GM21515 (cell line): ENCODE results near the gene SLF2.
A peak's percentile ranks its signal among the peaks of the same experiment; 100 is the strongest.

Experiments used
- ATAC-seq: cut with Tn5 transposase; IDR thresholded peaks from one replicate; pipeline ENCODE4 v1.9.1; 2021; ENCODE audit not compliant: unreplicated experiment

The SLF2 gene

GRCh38 chr10:100980311-100980710 is 67.5 kb downstream of the SLF2 start:
- no peak for ATAC-seq

GRCh38 chr10:100980711-100981110 is 67.9 kb downstream of the SLF2 start:
- ATAC-seq = no peak

DNA sequence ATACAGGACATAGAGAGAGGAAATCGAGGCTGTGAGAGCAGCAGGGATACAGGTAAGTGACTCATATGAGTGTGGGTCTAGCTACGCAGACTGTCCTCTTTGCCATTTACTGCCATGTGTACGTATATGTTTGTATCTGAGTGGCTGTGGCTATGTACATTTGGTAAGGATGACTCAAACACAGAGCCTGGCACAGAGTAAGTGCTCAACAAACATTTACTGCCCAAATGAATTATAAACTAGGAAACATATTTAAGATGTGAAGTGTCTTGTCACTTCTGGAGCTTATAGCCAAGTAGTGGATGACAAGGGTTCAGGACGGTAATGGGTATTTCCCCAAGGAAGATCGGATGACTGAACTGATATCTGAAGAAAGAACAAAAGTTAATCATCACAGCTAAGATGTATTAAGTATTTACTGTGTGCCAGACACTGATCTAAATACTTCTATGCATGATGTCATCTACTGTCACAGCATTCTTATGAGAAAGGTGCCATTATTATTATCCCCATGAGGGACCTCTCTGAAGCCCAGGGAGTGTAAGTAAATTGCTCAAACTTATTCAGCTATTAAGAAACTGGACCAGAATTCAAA is 68.5 kb downstream of the SLF2 start:
- ATAC-seq = no peak

- ATAC-seq = no peak
These were observed 70.4 kb downstream of the SLF2 start for GRCh38 chr10:100982916-100983830.

DNA sequence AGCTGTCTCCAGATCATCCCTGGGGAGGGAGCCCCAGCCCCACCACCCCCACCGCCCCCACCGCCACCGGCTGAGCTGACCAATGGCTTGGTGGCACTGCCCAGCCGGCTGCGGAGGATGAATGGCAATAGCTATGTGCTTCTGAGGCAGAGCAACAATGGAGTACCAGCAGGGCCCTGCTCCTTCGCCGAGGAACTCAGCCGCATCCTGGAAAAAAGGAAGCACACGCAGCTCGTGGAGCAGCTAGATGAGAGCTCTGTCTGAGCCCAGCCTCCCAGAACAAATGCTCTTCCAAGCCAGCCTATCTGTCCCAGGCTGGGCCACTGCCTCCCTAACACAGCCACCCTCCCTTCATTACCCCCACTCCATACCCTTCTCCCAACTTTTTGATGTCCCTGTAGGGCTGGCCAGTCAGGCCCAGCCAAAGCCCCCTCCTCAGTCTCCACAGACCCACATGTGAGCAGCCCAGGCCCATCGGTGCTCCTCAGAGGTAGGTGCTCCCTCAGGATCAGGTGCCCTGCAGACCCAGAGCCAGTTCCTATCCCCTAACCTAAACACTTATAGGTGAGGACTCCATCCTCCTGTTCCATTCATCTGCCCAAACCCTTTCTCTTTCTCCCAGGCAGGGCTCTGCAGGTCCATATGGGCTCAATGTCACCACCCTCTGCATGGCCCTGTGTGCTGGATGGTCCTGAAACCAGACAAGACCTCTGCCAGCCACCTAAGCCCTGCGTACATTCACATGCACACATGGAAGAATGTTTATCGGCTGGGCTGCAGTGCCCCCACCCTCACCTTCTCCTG is 71.3 kb downstream of the SLF2 start:
- ATAC-seq = no peak

- no peak for ATAC-seq
These were observed 72.0 kb downstream of the SLF2 start for GRCh38 chr10:100984672-100985177.

DNA sequence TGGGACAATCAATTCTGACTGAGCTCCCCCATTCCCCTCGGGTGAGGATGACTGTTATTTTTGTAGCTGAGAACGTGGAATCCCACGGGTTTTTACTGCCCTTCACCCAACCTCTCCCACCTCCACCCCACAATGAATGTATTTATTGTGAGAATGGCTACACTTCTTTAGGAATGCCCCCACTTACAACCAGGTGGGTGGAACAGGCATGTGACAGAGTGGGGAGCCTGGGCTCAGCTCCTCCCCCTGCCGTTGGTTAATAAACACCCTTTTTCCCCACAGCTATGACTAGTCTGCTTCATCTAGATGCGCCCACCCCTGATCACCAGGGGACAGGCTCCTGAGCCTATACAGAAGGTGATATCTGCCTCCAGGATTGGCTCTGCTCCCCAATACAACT is 72.6 kb downstream of the SLF2 start:
- ATAC-seq = no peak

- ATAC-seq = no peak
These were observed 73.8 kb downstream of the SLF2 start for GRCh38 chr10:100986623-100986951.

GRCh38 chr10:100986952-100987684 is 74.4 kb downstream of the SLF2 start, which contains the start of the genes MRPL43 and TWNK:
Gene MRPL43 (minus strand): TSS chr10:100987497. CDS start chr10:100987443, 54 bp downstream.
Gene TWNK (plus strand): TSS chr10:100987543. CDS start chr10:100988211, 668 bp downstream.
- ATAC-seq = peak; percentile 59

GRCh38 chr10:100987685-100988049 is 74.9 kb downstream of the SLF2 start:
- no peak for ATAC-seq

GRCh38 chr10:100988166-100988565 is 75.4 kb downstream of the SLF2 start:
- ATAC-seq = no peak

GRCh38 chr10:100989088-100989487 is 76.3 kb downstream of the SLF2 start:
- ATAC-seq = no peak

DNA sequence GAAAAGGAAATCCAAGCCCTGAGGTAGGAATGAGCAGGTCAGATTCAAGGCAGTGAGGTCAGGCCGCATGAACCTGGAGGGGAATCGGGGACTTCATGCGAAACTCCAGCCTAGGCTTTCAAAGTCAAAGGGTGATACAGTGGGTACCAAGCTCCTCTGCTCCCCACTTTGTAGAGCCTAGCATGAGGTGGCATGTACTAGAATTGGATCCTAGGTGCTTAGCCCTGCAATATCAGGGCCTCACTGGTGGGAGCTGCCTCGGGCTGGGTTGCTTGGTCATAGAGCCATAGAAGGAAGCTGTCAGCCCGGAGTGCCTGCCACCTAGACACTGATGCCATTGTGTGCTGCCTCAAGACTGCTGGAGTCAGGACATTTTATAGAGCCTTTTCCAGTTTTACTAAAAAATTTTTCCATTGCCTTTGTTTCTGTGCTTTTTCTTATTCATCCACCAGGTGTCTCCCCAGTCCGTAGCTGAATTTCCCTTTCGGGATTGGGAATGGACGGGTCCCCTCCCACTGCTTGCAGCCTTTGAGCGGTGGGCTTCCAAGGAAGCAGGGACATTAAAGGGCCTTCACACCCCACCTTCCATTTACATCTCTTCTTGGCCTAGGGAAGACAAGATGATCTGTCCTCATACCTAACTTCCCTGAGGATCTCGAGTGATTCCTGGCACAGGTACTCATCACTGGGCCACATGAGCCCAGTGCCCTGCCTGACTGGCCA is 81.4 kb downstream of the SLF2 start:
- no peak for ATAC-seq

GRCh38 chr10:100995181-100995580 is 82.4 kb downstream of the SLF2 start:
- no peak for ATAC-seq

DNA sequence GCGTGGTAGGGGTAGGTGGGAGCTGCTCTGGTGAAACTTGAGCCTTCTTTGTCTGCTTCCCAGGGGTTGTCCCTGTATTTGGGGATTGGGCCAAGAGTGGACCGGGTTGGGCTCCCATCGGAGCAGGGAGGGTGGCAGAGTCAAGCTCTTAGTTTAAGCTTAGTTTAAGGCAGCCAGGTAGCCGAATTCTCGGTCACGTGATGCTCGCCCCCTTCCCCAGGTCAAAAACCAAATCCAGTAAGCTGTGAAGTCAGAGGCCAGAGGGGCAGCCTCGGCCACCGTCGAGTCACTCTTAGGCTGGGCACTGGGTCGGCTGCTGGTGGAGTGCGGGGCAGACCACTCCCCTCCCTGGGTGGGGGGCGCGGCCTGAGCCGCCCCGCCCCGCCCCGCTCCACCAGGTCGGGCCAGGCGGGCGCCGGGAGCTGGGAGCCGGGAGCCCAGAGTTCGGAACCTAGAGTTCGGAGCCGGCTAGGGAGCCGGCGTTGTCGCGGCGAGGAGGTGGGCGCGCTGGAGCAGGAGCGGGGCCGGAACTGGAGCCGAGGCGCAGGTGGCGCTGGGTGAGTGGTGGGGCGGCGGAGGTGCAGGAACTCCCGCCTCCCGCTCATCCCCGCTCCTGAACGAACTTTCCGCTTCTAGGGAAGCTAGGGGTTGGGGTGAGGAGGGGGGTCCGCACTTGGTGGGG is 84.1 kb downstream of the SLF2 start:
- ATAC-seq = no peak

DNA sequence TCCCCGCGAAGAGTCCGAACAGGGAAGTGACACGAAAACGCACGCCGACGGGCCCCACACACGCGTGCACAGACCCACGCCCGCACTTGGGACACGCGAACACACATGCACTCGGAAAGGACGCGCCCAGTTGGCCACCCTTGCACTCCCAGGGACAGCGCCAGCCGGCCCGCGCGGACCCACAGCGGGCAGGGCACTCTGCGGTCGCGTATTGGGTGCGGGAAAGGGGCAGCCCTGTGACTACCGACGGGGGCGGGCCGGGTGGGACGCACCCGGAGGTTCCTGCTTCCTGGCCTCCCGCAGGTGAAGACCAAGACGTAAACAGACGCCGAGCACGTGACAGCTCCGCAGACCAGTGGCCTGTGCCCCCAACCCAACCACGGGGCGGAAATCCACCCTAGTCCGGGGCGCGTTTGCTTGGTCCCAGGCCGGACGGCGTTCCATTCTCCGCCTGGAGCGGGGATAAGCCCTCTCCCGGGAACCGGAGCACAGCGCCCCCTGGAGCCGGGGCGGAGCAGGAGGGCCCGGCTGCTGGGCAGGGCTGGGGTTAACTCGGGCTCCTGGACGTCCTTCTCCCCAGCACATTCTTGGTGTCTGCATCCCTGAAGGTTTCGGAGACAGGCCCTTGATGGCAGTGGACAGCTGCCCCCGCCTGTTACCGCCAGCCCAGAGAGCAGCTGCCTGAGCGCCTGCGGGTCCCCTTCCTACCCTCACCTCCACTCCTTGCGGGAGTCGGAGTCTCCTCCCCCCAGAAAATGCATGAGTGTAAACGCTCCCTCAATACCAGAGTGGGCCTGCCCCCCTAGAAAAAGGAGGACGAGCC is 84.8 kb downstream of the SLF2 start:
- peak; percentile 40 for ATAC-seq

- no peak for ATAC-seq
These were observed 85.6 kb downstream of the SLF2 start for GRCh38 chr10:100998183-100998990.
